RWPE1 (cell line): ENCODE measurements around the gene MCAT.
"Not testable (repeated sequence)": the region's sequence is repeated elsewhere in the genome, so short reads cannot be mapped to it uniquely, and the experiment has no call there.

Source experiments
- CTCF ChIA-PET: fragments of 350-600 bp; sonication (Branson Sonifier 250); formaldehyde crosslinking; extraction: SDS; loops from one replicate; lab custom pipeline; 2021; lab: Yijun Ruan, JAX
- POLR2A ChIA-PET: fragments of 400-600 bp; formaldehyde crosslinking; extraction: SDS; loops from one replicate; lab custom pipeline; 2020; ENCODE audit warnings: antibody characterized with exemption; ENCODE audit not compliant: low non-redundant PET; lab: Yijun Ruan, JAX
- DNase-seq: peaks from one replicate; pipeline ENCODE4 v3.0.0; 2012; ENCODE audit warnings: low spot score
- H3K27ac ChIP-seq: fragments of 450-650 bp; 2 replicates; pipeline ENCODE4 v1.5.1; 2017
- TF ChIP-seq, protein P1 (sequence below): fragments of 450-650 bp; conservative IDR thresholded peaks from 2 replicates; pipeline ENCODE4 v1.5.1; 2017; ENCODE audit warnings: low read depth, mild to moderate bottlenecking

The MCAT gene

DNA sequence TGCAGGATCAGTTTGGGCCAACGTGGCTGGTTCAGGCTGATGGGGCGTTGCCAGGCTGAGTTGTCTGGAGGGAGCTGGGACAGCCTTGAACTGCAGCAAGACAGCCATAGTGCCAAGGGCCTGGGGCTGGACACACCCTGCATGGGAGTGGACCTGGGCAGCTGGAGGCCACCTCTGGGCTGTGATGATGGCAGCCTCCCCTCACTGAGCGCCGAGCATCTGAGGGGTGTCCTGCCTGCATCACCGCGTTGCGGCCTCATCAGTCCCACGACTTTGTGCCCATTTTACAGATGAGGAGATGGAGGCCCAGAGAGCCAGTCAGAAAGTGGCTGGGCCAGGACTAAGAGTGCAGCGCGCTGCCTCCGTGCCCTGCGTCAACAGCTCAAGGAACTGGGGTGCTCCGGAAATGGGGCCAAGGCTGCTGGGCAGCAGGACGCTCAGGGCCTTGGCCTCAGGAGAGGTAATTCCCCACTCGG is 7.6 kb upstream of the MCAT start:
- TF ChIP-seq, protein P1, sequence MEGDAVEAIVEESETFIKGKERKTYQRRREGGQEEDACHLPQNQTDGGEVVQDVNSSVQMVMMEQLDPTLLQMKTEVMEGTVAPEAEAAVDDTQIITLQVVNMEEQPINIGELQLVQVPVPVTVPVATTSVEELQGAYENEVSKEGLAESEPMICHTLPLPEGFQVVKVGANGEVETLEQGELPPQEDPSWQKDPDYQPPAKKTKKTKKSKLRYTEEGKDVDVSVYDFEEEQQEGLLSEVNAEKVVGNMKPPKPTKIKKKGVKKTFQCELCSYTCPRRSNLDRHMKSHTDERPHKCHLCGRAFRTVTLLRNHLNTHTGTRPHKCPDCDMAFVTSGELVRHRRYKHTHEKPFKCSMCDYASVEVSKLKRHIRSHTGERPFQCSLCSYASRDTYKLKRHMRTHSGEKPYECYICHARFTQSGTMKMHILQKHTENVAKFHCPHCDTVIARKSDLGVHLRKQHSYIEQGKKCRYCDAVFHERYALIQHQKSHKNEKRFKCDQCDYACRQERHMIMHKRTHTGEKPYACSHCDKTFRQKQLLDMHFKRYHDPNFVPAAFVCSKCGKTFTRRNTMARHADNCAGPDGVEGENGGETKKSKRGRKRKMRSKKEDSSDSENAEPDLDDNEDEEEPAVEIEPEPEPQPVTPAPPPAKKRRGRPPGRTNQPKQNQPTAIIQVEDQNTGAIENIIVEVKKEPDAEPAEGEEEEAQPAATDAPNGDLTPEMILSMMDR = no peak
- CTCF ChIA-PET = interaction anchor here (1.2 kb wide), 1 partner anchor 15 kb away, joined by 3 read pairs; no protein-coding TSS in a partner anchor
- peak overlapping the region; percentile 98 for H3K27ac ChIP-seq
- no peak for DNase-seq
- POLR2A ChIA-PET = interaction anchor here (0.6 kb wide), 1 partner anchor 568 kb away, joined by 3 read pairs; no protein-coding TSS in a partner anchor

DNA sequence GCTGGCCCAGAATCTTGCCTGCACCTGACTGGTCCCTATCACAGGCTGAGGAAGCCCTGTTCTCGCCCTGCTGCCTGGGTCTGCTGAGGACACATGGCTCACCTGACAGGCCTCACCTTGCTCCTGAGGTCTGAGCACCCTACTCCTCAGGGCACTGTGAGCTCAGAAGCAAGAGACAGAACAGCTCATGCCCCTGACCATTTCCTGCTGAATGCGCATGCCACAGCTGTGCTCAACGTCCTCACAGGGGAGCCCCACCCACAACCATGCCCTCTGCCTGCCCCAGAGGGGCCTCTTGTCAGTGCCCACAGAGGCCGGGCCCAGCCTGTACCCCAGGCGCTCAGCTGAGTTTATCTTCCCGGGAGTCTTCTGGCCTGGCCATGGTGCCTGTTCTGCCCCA is 5.4 kb upstream of the MCAT start:
- POLR2A ChIA-PET = no interaction called here
- peak overlapping the region; percentile 36 for H3K27ac ChIP-seq
- TF ChIP-seq, protein P1 = no peak
- CTCF ChIA-PET = no interaction called here
- DNase-seq = no peak

DNA sequence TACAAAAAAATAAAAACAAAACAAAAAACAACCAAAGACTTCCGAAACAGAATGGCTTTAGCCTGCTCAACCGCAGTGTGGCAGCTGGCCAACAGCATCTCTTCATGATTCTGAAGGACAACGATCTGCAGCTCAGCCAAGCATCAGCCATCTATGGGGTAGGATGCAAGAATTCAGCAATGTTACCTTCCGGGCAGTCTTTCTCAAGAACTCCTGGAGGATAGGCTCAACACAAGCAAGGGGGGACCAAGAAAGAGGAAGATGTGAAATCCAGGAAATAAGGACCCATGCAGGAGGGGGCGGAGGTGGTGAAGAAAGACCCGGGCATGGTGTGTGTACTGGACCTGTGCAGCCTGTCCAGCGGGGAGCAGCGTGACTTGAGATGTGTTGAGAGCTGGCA is 4.6 kb upstream of the MCAT start:
- ChIA-PET CTCF (no interaction called here), POLR2A (no interaction called here)
- DNase-seq = no peak
- TF ChIP-seq, protein P1 = no peak
- H3K27ac ChIP-seq = no peak overlapping the region

DNA sequence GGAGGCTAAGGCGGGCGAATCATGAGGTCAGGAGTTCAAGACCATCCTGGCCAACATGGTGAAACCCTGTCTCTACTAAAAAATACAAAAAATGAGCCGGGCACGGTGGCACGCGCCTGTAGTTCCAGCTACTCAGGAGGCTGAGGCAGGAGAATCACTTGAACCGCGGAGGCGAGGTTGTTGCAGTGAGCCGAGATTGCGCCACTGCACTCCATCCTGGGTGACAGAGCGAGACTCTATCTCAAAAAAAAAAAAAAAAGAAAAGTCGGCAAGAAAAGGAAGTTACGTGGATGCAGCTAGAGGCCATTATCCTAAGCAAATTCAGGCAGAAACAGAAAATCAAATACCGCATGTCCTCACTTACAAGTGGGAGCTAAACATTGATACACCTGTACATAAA is 3.1 kb upstream of the MCAT start:
- POLR2A ChIA-PET, DNase-seq, CTCF ChIA-PET, H3K27ac ChIP-seq: not testable (repeated sequence)

DNA sequence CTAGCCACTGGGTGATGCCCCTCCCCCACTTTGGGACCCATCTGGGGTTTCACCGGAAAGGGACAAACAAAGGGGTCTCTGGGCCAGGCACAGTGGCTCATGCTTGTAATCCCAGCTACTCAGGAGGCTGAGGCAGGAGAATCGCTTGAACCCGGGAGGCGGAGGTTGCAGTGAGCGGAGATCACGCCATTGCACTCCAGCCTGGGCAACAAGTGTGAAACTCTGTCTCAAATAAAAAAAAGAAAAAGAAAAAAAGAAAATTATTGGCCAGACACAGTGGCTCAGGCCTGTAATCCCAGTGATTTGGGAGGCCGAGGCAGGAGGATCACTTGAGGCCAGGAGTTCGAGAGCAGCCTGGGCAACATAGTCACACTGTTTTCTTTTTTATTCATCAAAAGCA is 2.2 kb upstream of the MCAT start:
- DNase-seq, H3K27ac ChIP-seq, POLR2A ChIA-PET: not testable (repeated sequence)
- CTCF ChIA-PET = interaction anchor here (0.6 kb wide), 1 partner anchor 10 kb away, joined by 3 read pairs; no protein-coding TSS in a partner anchor

DNA sequence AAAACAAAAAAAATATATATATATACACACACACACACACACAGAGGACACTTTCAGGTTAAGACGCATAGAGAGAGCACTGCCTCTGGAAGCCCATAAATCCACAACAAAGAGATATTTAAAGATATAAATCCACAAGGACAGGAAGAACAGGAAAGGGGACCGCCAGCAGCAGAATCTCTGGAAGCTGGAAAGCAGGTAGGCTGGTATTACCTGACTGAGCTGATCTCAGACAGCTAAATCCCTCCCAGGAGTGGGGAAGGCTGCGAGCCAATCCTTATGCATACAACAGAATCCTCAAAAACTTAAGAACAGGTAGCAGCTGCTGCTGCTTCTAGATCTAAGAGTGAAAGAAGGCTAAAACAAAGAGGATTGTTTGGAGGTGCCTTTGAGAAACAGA is 1.8 kb upstream of the MCAT start:
- CTCF ChIA-PET = interaction anchor here (0.6 kb wide), 1 partner anchor 35 kb away, joined by 3 read pairs; no protein-coding TSS in a partner anchor
- TF ChIP-seq, protein P1 = no peak
- no peak overlapping the region for H3K27ac ChIP-seq
- no peak for DNase-seq
- POLR2A ChIA-PET = no interaction called here

DNA sequence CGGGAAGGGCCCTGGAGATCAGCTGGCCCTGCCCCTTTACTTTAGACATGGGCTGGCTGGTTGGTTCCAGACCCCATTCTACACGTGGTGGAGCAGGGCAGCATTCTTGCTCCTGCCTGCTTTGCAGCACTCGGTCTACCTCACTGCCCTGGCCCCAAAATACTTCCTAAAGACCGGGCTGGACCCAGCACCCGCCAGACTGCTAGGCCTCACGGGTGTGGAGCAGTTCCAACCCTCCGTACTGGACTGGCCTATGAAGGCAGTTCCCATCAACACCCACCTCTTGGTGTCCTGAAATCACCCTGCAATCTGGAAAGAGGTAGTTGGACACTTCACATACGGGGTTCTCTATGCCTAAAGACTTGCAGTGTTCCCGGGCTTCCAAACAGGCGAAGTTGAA is 6.4 kb downstream of the MCAT start:
- DNase-seq = no peak
- ChIA-PET POLR2A (no interaction called here), CTCF (interaction anchor here (1.1 kb wide), 1 partner anchor 9 kb away, joined by 3 read pairs; no protein-coding TSS in a partner anchor)
- TF ChIP-seq, protein P1 = no peak
- peak overlapping the region; percentile 16 for H3K27ac ChIP-seq
